B cell (primary cell): ENCODE measurements around the gene RFC2.

Source experiments
- CTCF ChIP-seq: fragments of 200-600 bp; IDR thresholded peaks from one replicate; pipeline ENCODE4 v1.8.0; 2022; ENCODE audit warnings: antibody characterized with exemption, mild to moderate bottlenecking
- EZH2 ChIP-seq: IDR thresholded peaks from 2 replicates; pipeline ENCODE4 v1.6.1; 2012; ENCODE audit warnings: borderline replicate concordance, low read depth, mild to moderate bottlenecking, moderate library complexity, low read length; ENCODE audit not compliant: insufficient read depth, poor library complexity, severe bottlenecking

GRCh38 chr7:74263399-74264120, 9.4 kb upstream of the RFC2 start:
- TF ChIP-seq CTCF (no peak), EZH2 (no peak)
